ENCODE results near the gene MAPKAPK3.
A peak's percentile ranks its signal among the peaks of the same experiment; 100 is the strongest.

Gene MAPKAPK3

DNA sequence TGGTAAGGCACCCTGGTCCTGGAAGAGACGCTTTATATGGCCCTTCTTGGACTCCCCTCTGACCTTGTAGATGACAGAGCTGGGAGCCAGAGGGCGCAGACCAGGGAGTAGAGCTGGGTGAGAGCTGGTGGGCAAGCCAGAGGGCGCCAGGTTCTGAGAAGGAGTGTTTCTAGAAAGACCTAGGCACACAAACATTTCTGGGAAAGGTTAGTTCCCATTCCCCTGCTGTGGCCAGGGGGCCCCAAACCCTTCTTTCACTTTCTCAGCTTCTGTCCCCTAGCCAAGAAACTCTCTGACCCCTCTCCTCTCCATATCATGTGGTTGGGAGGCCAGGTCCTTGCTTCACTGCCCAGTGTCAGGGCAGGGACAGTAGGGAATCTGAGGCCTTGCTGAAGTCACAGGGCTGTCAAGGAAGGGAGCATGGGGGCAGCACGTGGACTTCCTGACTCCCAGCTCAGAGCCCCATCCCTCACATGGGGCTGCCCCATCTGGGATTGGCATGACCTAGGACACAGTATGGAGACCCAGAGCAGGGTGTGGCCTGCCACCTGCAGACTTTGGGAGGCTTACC, 44.1 kb upstream of the MAPKAPK3 start:
- no peak for DNase-seq (ENCODE audit: low read depth)
- TF ChIP-seq, protein P1, sequence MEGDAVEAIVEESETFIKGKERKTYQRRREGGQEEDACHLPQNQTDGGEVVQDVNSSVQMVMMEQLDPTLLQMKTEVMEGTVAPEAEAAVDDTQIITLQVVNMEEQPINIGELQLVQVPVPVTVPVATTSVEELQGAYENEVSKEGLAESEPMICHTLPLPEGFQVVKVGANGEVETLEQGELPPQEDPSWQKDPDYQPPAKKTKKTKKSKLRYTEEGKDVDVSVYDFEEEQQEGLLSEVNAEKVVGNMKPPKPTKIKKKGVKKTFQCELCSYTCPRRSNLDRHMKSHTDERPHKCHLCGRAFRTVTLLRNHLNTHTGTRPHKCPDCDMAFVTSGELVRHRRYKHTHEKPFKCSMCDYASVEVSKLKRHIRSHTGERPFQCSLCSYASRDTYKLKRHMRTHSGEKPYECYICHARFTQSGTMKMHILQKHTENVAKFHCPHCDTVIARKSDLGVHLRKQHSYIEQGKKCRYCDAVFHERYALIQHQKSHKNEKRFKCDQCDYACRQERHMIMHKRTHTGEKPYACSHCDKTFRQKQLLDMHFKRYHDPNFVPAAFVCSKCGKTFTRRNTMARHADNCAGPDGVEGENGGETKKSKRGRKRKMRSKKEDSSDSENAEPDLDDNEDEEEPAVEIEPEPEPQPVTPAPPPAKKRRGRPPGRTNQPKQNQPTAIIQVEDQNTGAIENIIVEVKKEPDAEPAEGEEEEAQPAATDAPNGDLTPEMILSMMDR (conservative IDR thresholded peaks at IDR 0.05; ENCODE audit: low read length): no peak
- no peak overlapping the region for H3K4me3 ChIP-seq (ENCODE audit: low read length)

DNA sequence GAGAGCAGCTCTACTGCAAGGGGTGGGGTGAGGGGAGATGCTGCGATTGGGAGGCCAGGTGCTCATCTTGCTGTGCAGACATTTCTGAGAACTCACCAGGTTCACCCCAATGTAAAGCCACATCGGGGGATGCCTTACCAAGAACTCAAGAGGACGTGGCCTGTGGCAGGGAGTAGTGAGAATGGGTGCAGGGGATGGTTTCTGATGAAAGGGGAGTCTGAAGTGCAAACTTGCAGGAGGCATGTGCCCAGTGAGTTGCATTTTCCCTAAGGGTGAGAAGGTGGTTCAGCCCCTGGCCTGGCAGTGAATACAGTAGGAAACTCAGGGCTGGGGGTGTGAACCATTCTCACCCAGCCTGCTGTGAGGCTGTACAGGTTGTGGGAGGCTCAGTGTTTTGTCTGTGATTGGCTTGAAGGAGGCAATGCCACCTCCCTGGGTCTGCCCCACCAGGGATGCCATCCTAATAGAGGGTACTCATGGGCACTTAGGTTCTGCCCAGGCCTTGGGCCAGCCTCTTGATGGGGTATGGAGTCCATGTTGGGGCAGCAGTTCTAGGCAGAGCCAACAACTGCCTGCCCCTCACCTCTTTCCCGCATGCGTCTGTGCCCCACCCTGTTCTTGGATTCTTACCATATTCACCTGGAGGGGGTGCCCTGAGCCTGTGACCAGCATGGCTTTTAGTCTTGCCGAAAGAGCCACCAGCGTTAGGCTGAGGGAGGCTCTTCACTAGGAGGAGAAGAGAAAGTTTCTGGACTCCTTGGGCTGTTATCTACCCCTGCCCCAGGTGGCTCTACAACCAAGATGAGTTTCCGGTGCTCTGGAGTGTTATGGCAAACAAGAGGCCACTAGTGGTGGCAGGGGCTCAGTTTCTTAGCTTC, 43.1 kb upstream of the MAPKAPK3 start:
- DNase-seq (ENCODE audit: low read depth): no peak
- TF ChIP-seq, protein P1 (conservative IDR thresholded peaks at IDR 0.05; ENCODE audit: low read length): no peak
- no peak overlapping the region for H3K4me3 ChIP-seq (ENCODE audit: low read length)

DNA sequence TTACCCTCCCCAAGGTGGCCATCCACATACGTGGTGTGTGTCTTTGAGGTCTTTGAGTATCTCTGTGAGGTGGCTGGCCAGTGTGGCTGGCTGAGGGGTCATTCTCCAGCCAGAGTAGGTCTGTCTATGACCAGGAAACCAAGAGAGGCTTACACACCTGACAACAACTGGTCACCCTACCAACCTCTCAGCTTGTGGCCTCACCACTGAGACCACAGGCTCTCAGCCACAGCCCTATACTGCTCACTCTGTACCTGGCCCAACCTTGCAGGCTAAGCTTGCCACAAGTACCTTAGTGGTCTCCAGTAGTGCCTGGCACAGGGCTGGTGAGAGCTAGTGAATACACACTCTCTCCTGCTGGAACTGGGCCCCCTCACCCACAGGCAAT, 42.5 kb upstream of the MAPKAPK3 start:
- TF ChIP-seq, protein P1 (conservative IDR thresholded peaks at IDR 0.05; ENCODE audit: low read length): no peak
- no peak overlapping the region for H3K4me3 ChIP-seq (ENCODE audit: low read length)
- DNase-seq (ENCODE audit: low read depth): no peak

DNA sequence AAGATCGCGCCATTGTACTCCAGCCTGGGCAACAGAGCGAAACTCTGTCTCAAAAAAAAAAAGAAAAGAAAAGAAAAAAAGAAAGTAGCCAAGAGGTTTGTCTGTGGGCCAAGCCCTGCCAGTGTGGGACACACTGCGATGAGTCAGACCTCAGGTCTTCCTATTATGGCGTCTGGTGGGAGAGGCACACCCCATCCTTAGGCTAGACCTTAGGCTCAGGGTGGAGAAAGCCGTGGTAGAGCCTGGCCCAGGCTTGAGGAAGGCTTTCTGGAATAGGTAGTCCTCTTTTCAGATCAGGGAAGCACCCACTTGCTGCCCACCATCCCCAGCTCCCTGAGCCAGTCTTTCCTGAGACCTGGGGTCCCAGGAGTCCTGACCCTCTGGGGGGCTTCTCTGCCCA, 41.6 kb upstream of the MAPKAPK3 start:
- TF ChIP-seq, protein P1 (conservative IDR thresholded peaks at IDR 0.05; ENCODE audit: low read length): no peak
- no peak overlapping the region for H3K4me3 ChIP-seq (ENCODE audit: low read length)
- DNase-seq (ENCODE audit: low read depth): no peak

DNA sequence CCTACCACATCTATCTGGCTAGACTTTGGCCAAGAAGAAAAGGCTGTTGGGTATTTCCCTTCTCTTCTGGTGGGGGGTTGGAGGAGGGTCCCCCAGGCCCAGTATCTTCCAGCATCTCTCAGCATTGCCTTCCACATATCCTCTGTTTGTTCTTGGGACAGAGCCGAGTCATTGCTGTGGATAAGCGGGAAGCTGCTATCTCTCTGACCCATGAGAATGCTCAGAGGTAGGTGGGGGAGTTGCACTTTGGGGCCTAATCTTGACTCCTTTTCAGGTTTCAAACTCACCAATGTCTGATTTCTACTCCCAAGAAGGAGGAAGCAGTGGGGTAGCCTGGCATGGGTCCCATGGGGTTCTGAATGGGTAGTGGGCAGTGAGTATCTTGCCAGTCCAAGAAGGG, 39.6 kb upstream of the MAPKAPK3 start:
- TF ChIP-seq, protein P1 (conservative IDR thresholded peaks at IDR 0.05; ENCODE audit: low read length): no peak
- DNase-seq (ENCODE audit: low read depth): no peak
- no peak overlapping the region for H3K4me3 ChIP-seq (ENCODE audit: low read length)

DNA sequence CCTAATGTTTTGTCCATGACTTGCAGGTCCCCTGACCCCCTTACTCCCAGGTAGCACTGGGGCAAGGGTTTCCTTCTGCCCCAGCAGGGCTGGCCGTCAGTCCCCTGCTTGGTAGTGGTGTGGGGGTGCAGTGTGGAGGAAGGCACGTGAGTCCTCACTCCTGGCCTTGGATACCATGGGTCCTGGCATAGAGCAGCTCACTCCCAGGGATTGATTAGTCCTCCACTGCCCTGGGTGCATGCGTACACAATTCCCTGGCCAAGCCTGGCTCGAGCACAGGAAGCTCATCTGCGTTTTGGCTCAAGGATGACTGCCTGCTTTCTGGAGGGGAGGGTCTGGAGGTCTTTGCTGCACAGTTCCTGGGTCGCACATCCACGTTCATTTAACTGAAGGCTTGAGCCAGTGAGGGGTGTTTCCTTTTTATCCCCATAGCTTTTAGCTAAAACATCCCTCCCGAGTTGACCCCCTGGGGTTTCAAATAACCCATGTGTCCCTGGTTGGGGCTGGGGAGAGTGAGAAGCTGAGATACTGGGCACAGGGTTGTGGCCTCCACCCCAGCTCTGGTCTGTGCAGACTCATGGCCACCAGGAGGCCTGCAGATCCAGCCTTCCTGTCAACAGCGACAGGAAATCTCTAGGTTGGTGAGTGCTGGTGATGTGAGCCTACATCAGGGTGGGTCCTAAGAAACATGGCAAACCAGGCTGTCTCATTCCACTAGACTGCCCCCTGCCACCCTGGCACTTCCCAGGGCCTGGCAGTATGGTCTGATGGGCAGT, 36.1 kb upstream of the MAPKAPK3 start:
- TF ChIP-seq, protein P1 (conservative IDR thresholded peaks at IDR 0.05; ENCODE audit: low read length): peak; percentile 13; the same call in 1 of the 2 replicates
- no peak overlapping the region for H3K4me3 ChIP-seq (ENCODE audit: low read length)
- no peak for DNase-seq (ENCODE audit: low read depth)
